GM23248 (cell line): Measurements from ENCODE around the gene NDUFA11. TPM values are rescaled to one million over a fixed set of nuclear protein-coding genes. Genes with fewer than 3 reads are reported as not detected.
A peak's percentile ranks its signal among the peaks of the same experiment; 100 is the strongest.

Experiments
- DNase-seq: peaks from one replicate; pipeline ENCODE4 v3.0.0-alpha.2; 2015
- H2AFZ ChIP-seq: fragments of 200-600 bp; sonication (generic); 2 replicates; pipeline ENCODE4 v1.6.1; 2016; ENCODE audit warnings: antibody characterized with exemption
- H3F3A ChIP-seq: fragments of 200-600 bp; sonication (generic); 2 replicates; pipeline ENCODE4 v1.6.1; 2016; ENCODE audit warnings: mild to moderate bottlenecking, antibody characterized with exemption, mixed run types; ENCODE audit not compliant: insufficient read depth
- H3K27ac ChIP-seq: fragments of 200-600 bp; sonication (generic); 2 replicates; pipeline ENCODE4 v1.5.1; 2016; ENCODE audit warnings: mild to moderate bottlenecking
- H3K27me3 ChIP-seq: fragments of 200-600 bp; sonication (generic); replicated peaks from 2 replicates; pipeline ENCODE4 v1.6.1; 2016; ENCODE audit warnings: mild to moderate bottlenecking; ENCODE audit not compliant: insufficient read depth
- H3K36me3 ChIP-seq: fragments of 200-600 bp; sonication (generic); 2 replicates; pipeline ENCODE4 v1.6.1; 2016; ENCODE audit warnings: low read depth, mild to moderate bottlenecking
- H3K4me1 ChIP-seq: fragments of 200-600 bp; sonication (generic); 2 replicates; pipeline ENCODE4 v1.6.1; 2016; ENCODE audit warnings: mild to moderate bottlenecking; ENCODE audit not compliant: insufficient read depth
- H3K4me2 ChIP-seq: fragments of 200-600 bp; sonication (generic); one replicate; pipeline ENCODE4 v1.6.1; 2016; ENCODE audit warnings: mild to moderate bottlenecking; ENCODE audit not compliant: unreplicated experiment
- H3K4me3 ChIP-seq: fragments of 200-600 bp; sonication (generic); 2 replicates; pipeline ENCODE4 v1.5.1; 2016; ENCODE audit warnings: mild to moderate bottlenecking
- H3K79me2 ChIP-seq: fragments of 200-600 bp; sonication (generic); 2 replicates; pipeline ENCODE4 v1.6.1; 2016; ENCODE audit warnings: mild to moderate bottlenecking; ENCODE audit not compliant: insufficient read depth
- H3K9ac ChIP-seq: fragments of 200-600 bp; sonication (generic); 2 replicates; pipeline ENCODE4 v1.6.1; 2016; ENCODE audit warnings: mild to moderate bottlenecking
- H3K9me2 ChIP-seq: fragments of 200-600 bp; sonication (generic); 2 replicates; pipeline ENCODE4 v1.6.1; 2016; ENCODE audit warnings: mixed run types, mild to moderate bottlenecking, moderate library complexity; ENCODE audit not compliant: insufficient read depth
- H3K9me3 ChIP-seq: fragments of 200-600 bp; sonication (generic); one replicate; pipeline ENCODE4 v1.6.1; 2017; ENCODE audit warnings: low read depth
- H4K20me1 ChIP-seq: fragments of 200-600 bp; sonication (generic); 2 replicates; pipeline ENCODE4 v1.6.0; 2016; ENCODE audit not compliant: insufficient read depth
- EZH2 ChIP-seq: fragments of 200-600 bp; sonication (generic); IDR thresholded peaks from 2 replicates; pipeline ENCODE4 v1.6.1; 2018; ENCODE audit warnings: antibody characterized with exemption, mild to moderate bottlenecking; ENCODE audit not compliant: insufficient read depth, poor library complexity, severe bottlenecking
- EZH2phosphoT487 ChIP-seq: fragments of 200-600 bp; sonication (generic); IDR thresholded peaks from 2 replicates; pipeline ENCODE4 v1.6.1; 2018; ENCODE audit warnings: antibody characterized with exemption, moderate library complexity, mild to moderate bottlenecking, low read depth; ENCODE audit not compliant: insufficient read depth
- WGBS, 2 experiments: methylation state at CpG; one replicate each; pipeline ENCODE4 v1.1.6; 2015 to 2017; ENCODE audit warnings: low lambda C conversion rate in 2 of 2, low coverage in 1 of 2; ENCODE audit errors: missing lambda C conversion rate in 2 of 2; 5-methylcytosine and 5-hydroxymethylcytosine counted together
- in situ Hi-C: fragments of 300-500 bp; cut with MboI; formaldehyde crosslinking; loops from 2 replicates; pipeline ENCODE4 v1.15.0; 2020
- polyA plus RNA-seq: library from polyadenylated mRNA; unstranded; fragments of >200 nt; fragmentation: Nextera tagmentation; extraction: Ambion mirVana; gene quantifications from 2 replicates; pipeline ENCODE4 v1.2.1, GENCODE V29; 2016
- total RNA-seq: library from RNA; depleted of rRNA; stranded (reverse); fragments of >200 nt; shearing (Covaris generic); gene quantifications from 2 replicates; pipeline ENCODE4 v1.2.3, GENCODE V29; 2014

Gene NDUFA11
- total and polyA plus RNA-seq, 2 experiments from 2014 or later: 231 to 588 TPM

GRCh38 chr19:5926641-5927440 is 23.3 kb upstream of the NDUFA11 start:
- H3K4me3 ChIP-seq: no peak overlapping the region

DNA sequence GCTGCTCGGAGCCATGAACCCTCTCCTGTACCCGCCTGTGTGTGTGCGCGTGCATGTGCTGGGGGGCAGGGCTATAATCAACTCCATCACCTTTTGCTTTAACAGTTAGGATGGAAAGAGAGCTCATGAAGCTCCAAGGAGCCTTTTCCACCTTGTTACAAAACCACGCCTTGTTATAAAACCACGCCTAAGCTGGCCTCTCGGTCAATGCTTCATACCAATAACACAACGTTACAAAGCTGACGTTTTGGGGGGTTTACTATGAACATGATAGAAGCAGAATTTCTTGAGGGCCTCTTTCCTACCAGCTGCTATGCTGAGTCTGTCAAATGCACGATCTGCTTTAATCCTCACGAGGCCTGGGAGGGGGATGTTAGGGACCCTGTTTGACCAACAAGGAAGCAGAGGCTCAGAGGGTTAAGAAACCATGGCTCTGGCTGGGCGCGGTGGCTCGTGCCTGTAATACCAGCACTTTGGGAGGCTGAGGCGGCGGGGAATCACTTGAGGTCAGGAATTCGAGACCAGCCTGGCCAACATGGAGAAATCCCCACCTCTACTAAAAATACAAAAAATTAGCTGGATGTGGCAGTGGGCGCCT is 22.3 kb upstream of the NDUFA11 start:
- H4K20me1 ChIP-seq: no peaks in the 10 kb centered on the region
- H3K9ac ChIP-seq: peak overlapping the region; percentile 71
- no peaks in the 10 kb centered on the region for H3K9me3 ChIP-seq
- peaks cover 51% of the 10 kb centered on the region for H3K36me3 ChIP-seq
- H3K27ac ChIP-seq: peak overlapping the region; percentile 89
- peaks cover 29% of the 10 kb centered on the region for H3F3A ChIP-seq
- in situ Hi-C loops: no loop called here
- peaks cover 16% of the 10 kb centered on the region for H3K4me1 ChIP-seq
- no peak for DNase-seq
- H3K4me3 ChIP-seq: no peak overlapping the region
- H3K4me2 ChIP-seq: no peak overlapping the region
- H3K27me3 ChIP-seq: no peaks in the 10 kb centered on the region
- H3K79me2 ChIP-seq: no peaks in the 10 kb centered on the region
- no peaks in the 10 kb centered on the region for H3K9me2 ChIP-seq
- TF ChIP-seq EZH2phosphoT487: no peak
- no peak for TF ChIP-seq EZH2
- H2AFZ ChIP-seq: no peak overlapping the region
- 72 to 75% methylated on average over 18 of the region's 18 CpGs for WGBS, 2 experiments

More at GRCh38 chr19:5926641-5927440, 23.3 kb upstream of the NDUFA11 start:
- H3K9ac ChIP-seq: peak overlapping the region; percentile 71
- peak; percentile 94 for DNase-seq
- H3K9me2 ChIP-seq: no peaks in the 10 kb centered on the region
- H2AFZ ChIP-seq: no peak overlapping the region
- no peaks in the 10 kb centered on the region for H3K79me2 ChIP-seq
- 23 to 25% methylated on average over 14 of the region's 14 CpGs for WGBS, 2 experiments
- TF ChIP-seq EZH2 (no peak), EZH2phosphoT487 (no peak)
- H3K36me3 ChIP-seq: peaks cover 50% of the 10 kb centered on the region
- no peaks in the 10 kb centered on the region for H3K9me3 ChIP-seq
- peaks cover 16% of the 10 kb centered on the region for H3K4me1 ChIP-seq
- H4K20me1 ChIP-seq: no peaks in the 10 kb centered on the region
- peaks cover 29% of the 10 kb centered on the region for H3F3A ChIP-seq
- H3K27me3 ChIP-seq: no peaks in the 10 kb centered on the region
- peak overlapping the region; percentile 55 for H3K4me2 ChIP-seq
- in situ Hi-C loops: no loop called here
- H3K27ac ChIP-seq: peak overlapping the region; percentile 89

- H3F3A ChIP-seq: peaks cover 22% of the 10 kb centered on the region
- no peaks in the 10 kb centered on the region for H4K20me1 ChIP-seq
- no peak overlapping the region for H3K4me3 ChIP-seq
- H3K4me1 ChIP-seq: peaks cover 16% of the 10 kb centered on the region
- no peak for DNase-seq
- peaks cover 37% of the 10 kb centered on the region for H3K36me3 ChIP-seq
- no peak overlapping the region for H2AFZ ChIP-seq
- no peak overlapping the region for H3K9ac ChIP-seq
- no peaks in the 10 kb centered on the region for H3K27me3 ChIP-seq
- TF ChIP-seq EZH2 (no peak), EZH2phosphoT487 (no peak)
- H3K9me2 ChIP-seq: no peaks in the 10 kb centered on the region
- no peak overlapping the region for H3K27ac ChIP-seq
- 91% methylated on average over 15 to 16 of the region's 16 CpGs for WGBS, 2 experiments
- no peaks in the 10 kb centered on the region for H3K79me2 ChIP-seq
- H3K9me3 ChIP-seq: no peaks in the 10 kb centered on the region
- in situ Hi-C loops: no loop called here
- H3K4me2 ChIP-seq: no peak overlapping the region
These were observed 19.8 kb upstream of the NDUFA11 start for GRCh38 chr19:5923356-5923755.

GRCh38 chr19:5922161-5922545 is 18.6 kb upstream of the NDUFA11 start:
- no peaks in the 10 kb centered on the region for H4K20me1 ChIP-seq
- no peak for DNase-seq
- TF ChIP-seq EZH2 (no peak), EZH2phosphoT487 (no peak)
- no peak overlapping the region for H3K4me3 ChIP-seq
- no peaks in the 10 kb centered on the region for H3K27me3 ChIP-seq
- H3K4me2 ChIP-seq: no peak overlapping the region
- no peak overlapping the region for H2AFZ ChIP-seq
- H3K9me3 ChIP-seq: no peaks in the 10 kb centered on the region
- H3F3A ChIP-seq: peaks cover 10% of the 10 kb centered on the region
- no peak overlapping the region for H3K9ac ChIP-seq
- H3K27ac ChIP-seq: no peak overlapping the region
- in situ Hi-C loops: no loop called here
- peaks cover 11% of the 10 kb centered on the region for H3K4me1 ChIP-seq
- peaks cover 27% of the 10 kb centered on the region; the same call in 1 of the 2 replicates for H3K36me3 ChIP-seq
- H3K9me2 ChIP-seq: no peaks in the 10 kb centered on the region
- H3K79me2 ChIP-seq: no peaks in the 10 kb centered on the region
- 93 to 94% methylated on average over 12 of the region's 12 CpGs for WGBS, 2 experiments
